ENCODE data around the gene CRKL.
A peak's percentile ranks its signal among the peaks of the same experiment; 100 is the strongest.

Gene CRKL

GRCh38 chr22:20997536-20998257, 80.5 kb downstream of the CRKL start:
- DNase-seq (ENCODE audit: low read depth): no peak

- DNase-seq (ENCODE audit: low read depth): no peak
Measured at GRCh38 chr22:20998411-20999336, 81.5 kb downstream of the CRKL start.

DNA sequence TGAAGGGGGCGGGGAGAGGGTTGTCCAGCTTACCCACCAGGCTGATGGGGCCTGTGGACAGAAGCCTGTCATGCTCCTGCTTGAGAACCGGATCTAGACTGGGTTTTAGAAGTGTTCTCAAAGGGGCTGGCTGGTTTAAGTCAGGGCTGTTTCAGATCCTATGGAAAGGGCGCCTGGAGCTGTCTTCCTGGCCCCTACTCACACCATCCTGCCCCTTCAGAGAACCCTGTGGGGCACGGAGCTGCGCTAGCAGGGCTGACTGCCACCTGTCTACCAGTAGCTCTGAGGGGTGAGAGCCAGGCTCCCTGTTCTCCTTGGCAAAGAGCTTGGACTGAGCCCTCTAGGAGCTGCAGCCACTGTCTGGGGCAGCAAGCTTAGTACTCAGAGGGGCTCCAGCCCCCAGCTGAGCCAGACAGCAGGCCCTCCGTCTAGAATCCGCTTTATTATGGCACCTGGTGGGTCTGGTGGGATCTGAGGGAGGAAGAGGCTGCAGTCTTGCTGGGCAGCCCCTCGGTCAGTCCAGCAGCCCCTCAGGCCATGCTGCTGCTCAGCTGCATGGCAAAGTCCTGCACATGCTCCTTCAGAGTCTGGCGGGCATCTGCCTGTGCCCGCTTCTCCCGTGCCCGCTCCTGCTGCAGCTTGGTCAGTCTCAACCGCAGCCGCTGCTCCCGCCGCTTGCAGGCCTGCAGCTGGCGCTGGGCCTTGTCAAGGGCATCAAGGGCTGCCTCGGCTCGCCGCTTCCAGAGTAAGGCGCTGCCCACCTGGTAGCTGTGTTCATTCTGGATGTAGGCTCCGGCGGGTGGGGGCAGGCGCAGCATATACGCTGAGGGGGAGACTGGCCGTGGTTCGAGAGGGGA, 82.4 kb downstream of the CRKL start:
- no peak for DNase-seq (ENCODE audit: low read depth)

DNA sequence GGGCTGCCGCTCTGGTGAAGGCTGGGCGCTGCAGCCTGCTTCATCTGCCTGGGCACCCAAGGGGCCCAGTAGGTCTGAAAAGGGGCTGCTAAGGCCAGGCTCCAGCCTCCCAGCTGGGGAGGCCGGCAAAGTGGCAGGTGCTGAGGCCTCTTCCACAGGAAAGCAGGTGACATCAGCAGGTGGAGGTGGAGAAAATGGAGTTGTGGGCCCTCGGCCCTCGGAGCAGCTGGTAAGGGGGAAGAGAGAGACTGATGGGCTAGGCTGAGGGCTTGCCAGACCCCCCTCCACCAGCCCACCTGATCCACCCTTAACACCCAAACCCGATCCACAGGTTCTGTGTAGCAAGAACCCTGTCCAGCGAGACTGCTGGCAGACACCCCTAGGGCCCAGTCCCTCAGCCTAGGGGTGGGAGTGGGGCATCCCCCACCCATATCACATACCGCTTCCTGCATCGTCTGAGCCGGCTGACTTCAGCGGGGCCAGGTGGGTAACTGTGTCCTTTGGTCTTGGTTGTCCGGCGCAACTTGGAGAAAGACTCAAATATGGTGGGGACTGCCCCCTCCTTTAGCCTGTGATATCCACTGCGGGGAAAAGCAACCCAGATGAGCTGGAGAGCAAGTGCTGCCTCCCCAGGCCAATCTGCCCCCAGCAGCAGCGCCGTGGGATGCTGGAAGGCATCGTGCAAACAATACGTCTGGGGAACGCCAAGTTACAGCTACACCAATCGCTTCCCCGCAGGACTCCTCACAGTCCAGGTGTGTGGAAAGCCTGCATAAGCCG, 83.2 kb downstream of the CRKL start:
- DNase-seq (ENCODE audit: low read depth): no peak

GRCh38 chr22:21000987-21001600, 83.9 kb downstream of the CRKL start:
- DNase-seq (ENCODE audit: low read depth): no peak

- DNase-seq (ENCODE audit: low read depth): peak; percentile 93
Measured at GRCh38 chr22:21001601-21002325, 84.6 kb downstream of the CRKL start, which contains the start of gene THAP7. Gene THAP7 (minus strand): TSS chr22:21002118. CDS start chr22:21001911, 207 bp downstream.
